Measurements from ENCODE around the gene RASA2. TPM values are rescaled to one million over a fixed set of nuclear protein-coding genes. Genes with fewer than 3 reads are reported as not detected.

Gene RASA2
- total and polyA plus RNA-seq, 9 of the 15 experiments (the other 6 are each of a cell fraction or from before 2014, with no cell fraction given), result 2.0 to 12.8 (median 9.5) TPM

DNA sequence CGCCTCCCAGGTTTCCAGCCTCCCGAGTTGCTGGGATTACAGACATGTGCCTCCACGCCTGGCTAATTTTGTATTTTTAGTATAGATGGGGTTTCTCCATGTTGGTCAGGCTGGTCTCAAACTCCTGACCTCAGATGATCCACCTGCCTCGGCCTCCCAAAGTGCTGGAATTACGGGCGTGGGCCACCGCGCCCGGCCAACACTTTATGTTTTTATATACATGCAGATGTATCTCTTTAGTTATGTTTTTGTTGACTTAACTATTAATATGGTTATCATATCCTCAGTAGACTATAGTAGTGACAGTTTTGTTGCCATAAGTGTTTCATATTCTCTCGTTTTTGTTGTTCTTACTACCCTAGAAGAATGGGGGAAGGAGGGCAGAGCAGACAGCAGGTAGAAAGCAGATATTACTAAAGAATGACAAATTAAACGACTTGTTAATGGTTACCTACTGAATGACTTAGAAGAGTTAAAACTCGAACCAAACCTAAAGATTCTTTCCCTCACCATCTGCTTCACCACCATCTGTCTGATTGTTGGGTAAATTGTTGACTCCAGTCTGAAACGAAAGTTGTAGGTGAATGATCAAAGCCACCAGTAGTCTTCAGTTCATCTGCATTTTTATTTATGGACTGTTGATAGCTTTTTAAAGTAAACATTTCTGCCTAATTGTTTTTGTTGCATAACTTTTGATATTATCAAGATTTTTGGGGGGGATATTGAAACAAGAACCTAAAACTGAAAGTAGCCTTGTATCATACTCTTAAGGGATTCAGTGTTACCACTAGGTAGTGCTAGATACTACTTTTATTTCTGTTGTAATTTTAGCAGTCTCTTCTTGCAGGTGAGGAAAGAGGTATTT lies 89.3 kb downstream of the RASA2 start (continued):
- TF ChIP-seq, protein P1, sequence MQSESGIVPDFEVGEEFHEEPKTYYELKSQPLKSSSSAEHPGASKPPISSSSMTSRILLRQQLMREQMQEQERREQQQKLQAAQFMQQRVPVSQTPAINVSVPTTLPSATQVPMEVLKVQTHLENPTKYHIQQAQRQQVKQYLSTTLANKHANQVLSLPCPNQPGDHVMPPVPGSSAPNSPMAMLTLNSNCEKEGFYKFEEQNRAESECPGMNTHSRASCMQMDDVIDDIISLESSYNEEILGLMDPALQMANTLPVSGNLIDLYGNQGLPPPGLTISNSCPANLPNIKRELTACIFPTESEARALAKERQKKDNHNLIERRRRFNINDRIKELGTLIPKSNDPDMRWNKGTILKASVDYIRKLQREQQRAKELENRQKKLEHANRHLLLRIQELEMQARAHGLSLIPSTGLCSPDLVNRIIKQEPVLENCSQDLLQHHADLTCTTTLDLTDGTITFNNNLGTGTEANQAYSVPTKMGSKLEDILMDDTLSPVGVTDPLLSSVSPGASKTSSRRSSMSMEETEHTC (IDR thresholded peaks at IDR 0.05), result no peak
- TF ChIP-seq TCF7 (IDR thresholded peaks at IDR 0.05; ENCODE audit: borderline replicate concordance) (no peak), CEBPB (tag; IDR thresholded peaks at IDR 0.05) (peak; percentile 76), RBM15 (IDR thresholded peaks at IDR 0.05; ENCODE audit: insufficient read depth, low read length) (no peak), POLR2B (IDR thresholded peaks at IDR 0.05; ENCODE audit: low read depth, partially characterized antibody) (no peak), TRIM28 (IDR thresholded peaks at IDR 0.05) (no peak), CBFA2T2 (conservative IDR thresholded peaks at IDR 0.05) (no peak), NKRF (IDR thresholded peaks at IDR 0.05; ENCODE audit: borderline replicate concordance) (no peak), ETS2 (tag; IDR thresholded peaks at IDR 0.05; ENCODE audit: borderline replicate concordance, poor library complexity, severe bottlenecking) (no peak), CREM (IDR thresholded peaks at IDR 0.05; ENCODE audit: low read depth) (no peak), RNF2 (IDR thresholded peaks at IDR 0.05) (no peak), ZBTB7A (IDR thresholded peaks at IDR 0.05; ENCODE audit: borderline replicate concordance, control insufficient read depth, low read depth, low read length) (no peak), CEBPG (CRISPR knock-in tag; IDR thresholded peaks at IDR 0.05) (no peak), CEBPG (tag; conservative IDR thresholded peaks at IDR 0.05 in 1 of 2, IDR thresholded peaks at IDR 0.05 in 1 of 2) (peak; percentile 36 to 67; a peak in 3 of 4 replicates), ZKSCAN3 (CRISPR knock-in tag; IDR thresholded peaks at IDR 0.05) (no peak), ELF2 (CRISPR knock-in tag; IDR thresholded peaks at IDR 0.05) (no peak), EGR1 (conservative IDR thresholded peaks at IDR 0.05) (no peak), EP300 (IDR thresholded peaks at IDR 0.05; ENCODE audit: low read length) (0 out of 2 replicates have a peak, but pooled peaks have one; percentile 27)
- TF ChIP-seq, protein P2, sequence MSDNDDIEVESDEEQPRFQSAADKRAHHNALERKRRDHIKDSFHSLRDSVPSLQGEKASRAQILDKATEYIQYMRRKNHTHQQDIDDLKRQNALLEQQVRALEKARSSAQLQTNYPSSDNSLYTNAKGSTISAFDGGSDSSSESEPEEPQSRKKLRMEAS (CRISPR knock-in tag; IDR thresholded peaks at IDR 0.05), result no peak
- TF ChIP-seq, protein P3, sequence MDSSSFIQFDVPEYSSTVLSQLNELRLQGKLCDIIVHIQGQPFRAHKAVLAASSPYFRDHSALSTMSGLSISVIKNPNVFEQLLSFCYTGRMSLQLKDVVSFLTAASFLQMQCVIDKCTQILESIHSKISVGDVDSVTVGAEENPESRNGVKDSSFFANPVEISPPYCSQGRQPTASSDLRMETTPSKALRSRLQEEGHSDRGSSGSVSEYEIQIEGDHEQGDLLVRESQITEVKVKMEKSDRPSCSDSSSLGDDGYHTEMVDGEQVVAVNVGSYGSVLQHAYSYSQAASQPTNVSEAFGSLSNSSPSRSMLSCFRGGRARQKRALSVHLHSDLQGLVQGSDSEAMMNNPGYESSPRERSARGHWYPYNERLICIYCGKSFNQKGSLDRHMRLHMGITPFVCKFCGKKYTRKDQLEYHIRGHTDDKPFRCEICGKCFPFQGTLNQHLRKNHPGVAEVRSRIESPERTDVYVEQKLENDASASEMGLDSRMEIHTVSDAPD (CRISPR knock-in tag; IDR thresholded peaks at IDR 0.05), result no peak

All from K562 (cell line).